ENCODE data around the gene PHLDB3. TPM values are rescaled to one million over a fixed set of nuclear protein-coding genes. Genes with fewer than 3 reads are reported as not detected.
"Not testable (repeated sequence)": the region's sequence is repeated elsewhere in the genome, so short reads cannot be mapped to it uniquely, and the experiment has no call there.

The PHLDB3 gene
- total RNA-seq, 4 donors from 2014 or later = 10.2 to 28.7 (median 16.5) TPM

DNA sequence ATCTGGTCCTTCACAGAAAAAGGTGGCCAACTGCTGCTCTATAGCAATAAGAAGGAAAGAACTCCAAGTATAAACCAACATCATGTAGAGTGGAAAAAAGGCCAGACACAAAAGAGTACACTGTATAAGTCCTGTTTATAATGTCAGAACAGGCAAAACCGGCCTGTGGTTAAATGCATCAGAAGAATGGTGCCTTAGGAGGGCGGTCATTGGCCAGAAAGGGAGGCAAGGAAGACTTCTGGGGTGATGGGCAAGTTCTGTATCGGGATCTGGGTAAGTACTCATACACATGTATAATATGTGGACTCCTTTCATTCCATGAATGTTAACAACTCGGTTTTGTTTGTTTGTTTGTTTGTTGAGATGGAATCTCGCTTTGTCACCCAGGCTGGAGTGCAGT is 18.4 kb upstream of the PHLDB3 start:
- Histone ChIP-seq H3K27ac (no peak overlapping the region), H3K9me3 (no peaks in the 10 kb centered on the region), H3K27me3 (no peaks in the 10 kb centered on the region), H3K36me3 (no peaks in the 10 kb centered on the region), H3K4me1 (peaks cover 0 to 60% (median 33%) of the 10 kb centered on the region in 4 donors), H3K4me3 (no peak overlapping the region)
- intact Hi-C loops (cut with DNase I; ENCODE audit: low total_unique reads) = no loop called here
- no peak for DNase-seq
- TF ChIP-seq, protein P1, sequence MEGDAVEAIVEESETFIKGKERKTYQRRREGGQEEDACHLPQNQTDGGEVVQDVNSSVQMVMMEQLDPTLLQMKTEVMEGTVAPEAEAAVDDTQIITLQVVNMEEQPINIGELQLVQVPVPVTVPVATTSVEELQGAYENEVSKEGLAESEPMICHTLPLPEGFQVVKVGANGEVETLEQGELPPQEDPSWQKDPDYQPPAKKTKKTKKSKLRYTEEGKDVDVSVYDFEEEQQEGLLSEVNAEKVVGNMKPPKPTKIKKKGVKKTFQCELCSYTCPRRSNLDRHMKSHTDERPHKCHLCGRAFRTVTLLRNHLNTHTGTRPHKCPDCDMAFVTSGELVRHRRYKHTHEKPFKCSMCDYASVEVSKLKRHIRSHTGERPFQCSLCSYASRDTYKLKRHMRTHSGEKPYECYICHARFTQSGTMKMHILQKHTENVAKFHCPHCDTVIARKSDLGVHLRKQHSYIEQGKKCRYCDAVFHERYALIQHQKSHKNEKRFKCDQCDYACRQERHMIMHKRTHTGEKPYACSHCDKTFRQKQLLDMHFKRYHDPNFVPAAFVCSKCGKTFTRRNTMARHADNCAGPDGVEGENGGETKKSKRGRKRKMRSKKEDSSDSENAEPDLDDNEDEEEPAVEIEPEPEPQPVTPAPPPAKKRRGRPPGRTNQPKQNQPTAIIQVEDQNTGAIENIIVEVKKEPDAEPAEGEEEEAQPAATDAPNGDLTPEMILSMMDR (IDR thresholded peaks at IDR 0.05) = no peak
- TF ChIP-seq EP300 (IDR thresholded peaks at IDR 0.05; ENCODE audit: low read depth) = no peak
- peak in 1 of 3 donors; percentile 8 for TF ChIP-seq POLR2AphosphoS5 (IDR thresholded peaks at IDR 0.05)
- 65 to 78% methylated on average over 5 of the region's 5 CpGs for WGBS, 2 donors (ENCODE audit: low coverage in 1 of 2)
- in situ Hi-C loops (cut with MboI; ENCODE audit: low pct_ligation_motif_present in 1 of 4, low pct_unique_long_range_greater_than_20kb in 1 of 4, low sequenced_read_pairs in 3 of 4) = loop anchor here in 3 of 4 donors (5.0 kb wide), 1 partner anchor 76 kb away; no protein-coding TSS in a partner anchor

DNA sequence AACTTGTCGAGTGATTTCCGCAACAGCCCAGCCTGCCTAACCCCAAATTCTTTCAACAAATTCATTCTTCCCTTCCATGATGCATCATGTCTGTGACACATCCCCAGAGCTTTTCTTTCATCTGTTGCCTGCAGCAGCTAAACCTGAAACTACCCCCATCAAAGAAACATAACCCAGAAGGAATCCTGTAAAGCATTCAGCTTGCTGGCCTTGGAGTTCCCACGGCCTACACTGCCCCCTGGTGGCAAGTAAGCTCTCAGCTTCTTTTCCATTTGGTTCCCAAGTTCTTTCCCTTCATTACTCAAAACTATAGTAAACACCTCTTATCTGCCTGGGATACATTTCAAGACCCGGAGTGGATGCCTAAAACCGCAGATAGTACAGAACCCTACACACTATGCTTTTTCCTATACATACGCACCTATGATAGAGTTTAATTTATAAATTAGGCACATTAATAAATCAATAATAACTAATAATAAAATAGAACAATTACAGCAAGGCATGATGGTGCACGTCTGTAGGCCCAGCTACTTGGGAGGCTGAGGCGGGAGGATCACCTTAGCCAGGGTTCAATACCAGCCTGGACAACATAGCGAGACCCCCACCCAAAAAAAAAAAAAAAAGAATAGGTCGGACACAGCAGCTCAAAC is 15.0 kb upstream of the PHLDB3 start:
- TF ChIP-seq POLR2AphosphoS5 (IDR thresholded peaks at IDR 0.05) = peak in 1 of 3 donors; percentile 12
- TF ChIP-seq POLR2A (IDR thresholded peaks at IDR 0.05) = peak; percentile 16
- TF ChIP-seq, protein P1 (IDR thresholded peaks at IDR 0.05) = peak; percentile 87 to 92 (median 89)
- no peak for TF ChIP-seq EP300 (IDR thresholded peaks at IDR 0.05; ENCODE audit: low read depth)
- in situ Hi-C loops (cut with MboI; ENCODE audit: low pct_ligation_motif_present in 1 of 4, low pct_unique_long_range_greater_than_20kb in 1 of 4, low sequenced_read_pairs in 3 of 4) = loop anchor here (5.0 to 10.0 kb wide), 2 partner anchors 72 to 75 kb away; no protein-coding TSS in a partner anchor

GRCh38 chr19:43518051-43518450 is 13.5 kb upstream of the PHLDB3 start:
- in situ Hi-C loops (cut with MboI; ENCODE audit: low pct_ligation_motif_present in 1 of 4, low pct_unique_long_range_greater_than_20kb in 1 of 4, low sequenced_read_pairs in 3 of 4) = loop anchor here in 1 of 4 donors (10.0 kb wide), 1 partner anchor 73 kb away; no protein-coding TSS in a partner anchor
- no peaks in the 10 kb centered on the region for H3K9me3 ChIP-seq
- no peaks in the 10 kb centered on the region for H3K27me3 ChIP-seq
- intact Hi-C loops (cut with DNase I; ENCODE audit: low total_unique reads) = no loop called here
- TF ChIP-seq, protein P1 (IDR thresholded peaks at IDR 0.05) = no peak
- no peak for TF ChIP-seq POLR2A (IDR thresholded peaks at IDR 0.05)
- no peak for TF ChIP-seq POLR2AphosphoS5 (IDR thresholded peaks at IDR 0.05)
- TF ChIP-seq EP300 (IDR thresholded peaks at IDR 0.05; ENCODE audit: low read depth) = no peak
- 51 to 56% methylated on average over 3 to 4 of the region's 4 CpGs for WGBS, 2 donors (ENCODE audit: low coverage in 1 of 2)
- H3K4me3 ChIP-seq = no peak overlapping the region
- no peak overlapping the region for H3K27ac ChIP-seq
- H3K4me1 ChIP-seq = peaks cover 0 to 28% (median 0%) of the 10 kb centered on the region in 4 donors
- DNase-seq = no peak
- peaks cover 0 to 11% (median 0%) of the 10 kb centered on the region in 4 donors for H3K36me3 ChIP-seq

More for the DNA sequence above, 15.0 kb upstream of the PHLDB3 start:
- H3K4me3 ChIP-seq = no peak overlapping the region
- H3K9me3 ChIP-seq = no peaks in the 10 kb centered on the region
- WGBS, 2 donors (ENCODE audit: low coverage in 1 of 2) = 43 to 48% methylated on average over 9 to 10 of the region's 10 CpGs
- H3K27ac ChIP-seq = no peak overlapping the region
- DNase-seq = peak; percentile 82
- peaks cover 0 to 10% (median 0%) of the 10 kb centered on the region in 4 donors for H3K36me3 ChIP-seq
- intact Hi-C loops (cut with DNase I; ENCODE audit: low total_unique reads) = loop anchor here (1.0 kb wide), 1 partner anchor 71 kb away; no protein-coding TSS in a partner anchor
- no peaks in the 10 kb centered on the region for H3K27me3 ChIP-seq
- H3K4me1 ChIP-seq = peaks cover 0 to 43% (median 11%) of the 10 kb centered on the region in 4 donors

DNA sequence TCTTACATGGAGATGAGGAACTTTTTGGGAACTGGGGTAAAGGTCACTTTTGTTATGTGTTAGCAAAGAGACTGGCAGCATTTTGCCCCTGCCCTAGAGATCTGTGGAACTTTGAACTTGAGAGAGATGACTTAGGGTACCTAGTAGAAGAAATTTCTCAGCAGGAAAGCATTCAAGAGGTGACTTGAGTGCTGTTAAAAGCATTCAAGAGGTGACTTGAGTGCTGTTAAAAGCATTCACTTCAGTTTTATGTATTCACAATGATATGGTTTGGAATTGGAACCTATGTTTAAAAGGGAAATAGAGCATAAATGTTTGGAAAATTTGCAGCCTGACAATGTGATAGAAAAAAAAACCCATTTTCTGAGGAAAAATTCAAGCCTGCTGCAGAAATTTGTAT is 7.9 kb upstream of the PHLDB3 start:
- H3K4me3 ChIP-seq; DNase-seq; H3K4me1 ChIP-seq; H3K27ac ChIP-seq; H3K9me3 ChIP-seq; H3K27me3 ChIP-seq; intact Hi-C loops (cut with DNase I; ENCODE audit: low total_unique reads): not testable (repeated sequence)
- peaks cover 0 to 35% (median 8%) of the 10 kb centered on the region in 4 donors for H3K36me3 ChIP-seq
- in situ Hi-C loops (cut with MboI; ENCODE audit: low pct_ligation_motif_present in 1 of 4, low pct_unique_long_range_greater_than_20kb in 1 of 4, low sequenced_read_pairs in 3 of 4) = loop anchor here in 1 of 4 donors (10.0 kb wide), 1 partner anchor 68 kb away; no protein-coding TSS in a partner anchor
